Measurements from ENCODE around the gene PATL2. TPM values are rescaled to one million over a fixed set of nuclear protein-coding genes. Genes with fewer than 3 reads are reported as not detected.

Gene PATL2
- total RNA-seq, 1 donor from 2014 or later = 0.40 TPM

GRCh38 chr15:44718180-44718926, 7.2 kb upstream of the PATL2 start:
- Mint-ChIP-seq H3K27ac (ENCODE audit: unreplicated experiment) (no peak overlapping the region), H3K9me3 (ENCODE audit: unreplicated experiment) (no peaks in the 10 kb centered on the region), H3K27me3 (ENCODE audit: unreplicated experiment) (no peaks in the 10 kb centered on the region), H3K4me3 (ENCODE audit: unreplicated experiment) (no peak overlapping the region), H3K36me3 (ENCODE audit: unreplicated experiment) (peaks cover 46% of the 10 kb centered on the region), H3K4me1 (ENCODE audit: unreplicated experiment) (peaks cover 20% of the 10 kb centered on the region)
- no peak for DNase-seq (ENCODE audit: extremely low spot score, unreplicated experiment)
- no peak for TF ChIP-seq CTCF (IDR thresholded peaks at IDR 0.05)

DNA sequence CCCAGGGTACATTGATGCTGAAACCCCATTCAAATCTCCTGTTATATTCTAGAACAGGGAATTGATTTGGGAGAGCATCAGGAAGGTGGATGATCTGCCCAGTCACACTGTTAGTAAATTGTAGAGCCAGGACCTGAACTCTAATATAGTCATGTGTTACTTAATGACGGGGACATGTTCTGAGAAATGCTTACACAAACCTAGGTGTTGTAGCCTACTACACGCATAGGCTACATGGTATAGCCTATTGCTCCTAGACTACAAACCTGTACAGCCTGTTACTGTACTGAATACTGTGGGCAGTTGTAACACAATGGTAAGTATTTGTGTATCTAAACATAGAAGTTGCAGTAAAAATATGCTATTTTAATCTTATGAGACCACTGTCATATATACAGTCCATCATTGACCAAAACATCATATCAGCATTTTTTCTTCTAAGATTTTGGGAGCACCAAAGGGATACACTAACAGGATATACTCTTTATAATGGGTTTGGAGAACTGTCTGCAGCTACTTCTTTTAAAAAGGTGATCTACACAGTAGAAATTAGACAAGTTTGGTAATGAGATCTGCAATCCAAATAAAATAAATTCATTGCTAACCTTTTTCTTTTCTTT, 6.0 kb upstream of the PATL2 start:
- DNase-seq (ENCODE audit: extremely low spot score, unreplicated experiment) = no peak
- TF ChIP-seq CTCF (IDR thresholded peaks at IDR 0.05) = no peak
- Mint-ChIP-seq H3K27ac (ENCODE audit: unreplicated experiment) (no peak overlapping the region), H3K9me3 (ENCODE audit: unreplicated experiment) (no peaks in the 10 kb centered on the region), H3K36me3 (ENCODE audit: unreplicated experiment) (peaks cover 50% of the 10 kb centered on the region), H3K4me1 (ENCODE audit: unreplicated experiment) (peaks cover 30% of the 10 kb centered on the region), H3K27me3 (ENCODE audit: unreplicated experiment) (no peaks in the 10 kb centered on the region), H3K4me3 (ENCODE audit: unreplicated experiment) (no peak overlapping the region)

DNA sequence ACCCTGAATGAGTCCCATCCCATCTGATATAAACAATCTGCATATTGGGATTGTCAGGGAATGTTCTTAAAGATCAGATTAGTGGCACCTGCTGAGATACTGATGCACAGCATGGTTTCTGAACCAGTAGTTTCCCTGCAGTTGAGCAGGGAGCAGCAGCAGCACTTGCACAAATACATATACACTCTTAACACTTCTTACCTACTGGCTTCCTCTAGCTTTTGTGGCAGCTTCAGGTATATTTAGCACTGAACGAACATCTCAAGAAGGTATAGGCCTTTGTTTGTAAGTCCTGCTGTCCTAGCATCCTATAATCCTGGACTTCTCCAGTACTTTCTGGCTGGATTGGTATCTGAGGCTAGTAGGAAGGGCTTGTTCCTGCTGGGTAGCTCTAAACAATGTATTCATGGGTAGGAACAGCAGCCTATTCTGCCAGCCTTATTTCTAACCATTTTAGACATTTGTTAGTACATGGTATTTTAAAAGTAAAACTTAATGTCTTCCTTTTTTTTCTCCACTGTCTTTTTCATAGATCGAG, 4.7 kb upstream of the PATL2 start:
- no peak for TF ChIP-seq CTCF (IDR thresholded peaks at IDR 0.05)
- peaks cover 50% of the 10 kb centered on the region for H3K36me3 Mint-ChIP-seq (ENCODE audit: unreplicated experiment)
- no peak overlapping the region for H3K27ac Mint-ChIP-seq (ENCODE audit: unreplicated experiment)
- H3K4me3 Mint-ChIP-seq (ENCODE audit: unreplicated experiment) = no peak overlapping the region
- no peak for DNase-seq (ENCODE audit: extremely low spot score, unreplicated experiment)
- peaks cover 30% of the 10 kb centered on the region for H3K4me1 Mint-ChIP-seq (ENCODE audit: unreplicated experiment)
- H3K9me3 Mint-ChIP-seq (ENCODE audit: unreplicated experiment) = no peaks in the 10 kb centered on the region
- no peaks in the 10 kb centered on the region for H3K27me3 Mint-ChIP-seq (ENCODE audit: unreplicated experiment)

- Mint-ChIP-seq H3K4me1 (ENCODE audit: unreplicated experiment) (peaks cover 33% of the 10 kb centered on the region), H3K36me3 (ENCODE audit: unreplicated experiment) (peaks cover 50% of the 10 kb centered on the region), H3K27ac (ENCODE audit: unreplicated experiment) (no peak overlapping the region), H3K9me3 (ENCODE audit: unreplicated experiment) (no peaks in the 10 kb centered on the region), H3K4me3 (ENCODE audit: unreplicated experiment) (no peak overlapping the region), H3K27me3 (ENCODE audit: unreplicated experiment) (no peaks in the 10 kb centered on the region)
- no peak for TF ChIP-seq CTCF (IDR thresholded peaks at IDR 0.05)
- DNase-seq (ENCODE audit: extremely low spot score, unreplicated experiment) = no peak
These were observed 4.1 kb upstream of the PATL2 start for GRCh38 chr15:44715142-44715796.
